Loucy (cell line): ENCODE data around the gene RNF13.
"Not testable (repeated sequence)": the region's sequence is repeated elsewhere in the genome, so short reads cannot be mapped to it uniquely, and the experiment has no call there.

Experiments
- EZH2phosphoT487 ChIP-seq: fragments of 200-600 bp; IDR thresholded peaks from 2 replicates; pipeline ENCODE4 v1.6.1; 2018; ENCODE audit warnings: antibody characterized with exemption, mild to moderate bottlenecking, moderate library complexity, borderline replicate concordance
- TF ChIP-seq, protein P1 (sequence below): fragments of 200-600 bp; sonication (generic); conservative IDR thresholded peaks from 2 replicates; pipeline ENCODE4 v1.5.1; 2014; ENCODE audit warnings: mild to moderate bottlenecking, antibody characterized with exemption, low read length

GRCh38 chr3:149983053-149983452 lies 170.0 kb downstream of the RNF13 start:
- TF ChIP-seq, protein P1, sequence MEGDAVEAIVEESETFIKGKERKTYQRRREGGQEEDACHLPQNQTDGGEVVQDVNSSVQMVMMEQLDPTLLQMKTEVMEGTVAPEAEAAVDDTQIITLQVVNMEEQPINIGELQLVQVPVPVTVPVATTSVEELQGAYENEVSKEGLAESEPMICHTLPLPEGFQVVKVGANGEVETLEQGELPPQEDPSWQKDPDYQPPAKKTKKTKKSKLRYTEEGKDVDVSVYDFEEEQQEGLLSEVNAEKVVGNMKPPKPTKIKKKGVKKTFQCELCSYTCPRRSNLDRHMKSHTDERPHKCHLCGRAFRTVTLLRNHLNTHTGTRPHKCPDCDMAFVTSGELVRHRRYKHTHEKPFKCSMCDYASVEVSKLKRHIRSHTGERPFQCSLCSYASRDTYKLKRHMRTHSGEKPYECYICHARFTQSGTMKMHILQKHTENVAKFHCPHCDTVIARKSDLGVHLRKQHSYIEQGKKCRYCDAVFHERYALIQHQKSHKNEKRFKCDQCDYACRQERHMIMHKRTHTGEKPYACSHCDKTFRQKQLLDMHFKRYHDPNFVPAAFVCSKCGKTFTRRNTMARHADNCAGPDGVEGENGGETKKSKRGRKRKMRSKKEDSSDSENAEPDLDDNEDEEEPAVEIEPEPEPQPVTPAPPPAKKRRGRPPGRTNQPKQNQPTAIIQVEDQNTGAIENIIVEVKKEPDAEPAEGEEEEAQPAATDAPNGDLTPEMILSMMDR: not testable (repeated sequence)
- not testable (repeated sequence) for TF ChIP-seq EZH2phosphoT487
